HL-60 (cell line): ENCODE data around the gene KCNC3.

Source experiments
- DNase-seq, 2 experiments: peaks; one replicate each; pipeline ENCODE4 v3.0.0-alpha.2; 2010 to 2020; ENCODE audit warnings: low read depth in 1 of 2, low spot score in 1 of 2
- H3K27ac ChIP-seq: fragments of 250-450 bp; sonication (Bioruptor Pico); replicated peaks from 2 replicates; pipeline ENCODE4 v1.5.1; 2020; ENCODE audit warnings: mild to moderate bottlenecking, moderate library complexity
- H3K27me3 ChIP-seq: fragments of 250-450 bp; sonication (Bioruptor Pico); 2 replicates; pipeline ENCODE4 v1.5.1; 2021; ENCODE audit warnings: mild to moderate bottlenecking, moderate library complexity; ENCODE audit not compliant: insufficient read depth, poor library complexity, severe bottlenecking
- H3K4me3 ChIP-seq: replicated peaks from 2 replicates; pipeline ENCODE4 v1.5.1; 2011; ENCODE audit warnings: mild to moderate bottlenecking, control low read depth, low read length; ENCODE audit not compliant: insufficient read depth
- GABPA ChIP-seq: IDR thresholded peaks from 2 replicates; pipeline ENCODE4 v1.6.1; 2012; ENCODE audit warnings: low read depth
- POLR2AphosphoS5 ChIP-seq: IDR thresholded peaks from 2 replicates; pipeline ENCODE4 v1.6.1; 2012; ENCODE audit warnings: low read depth
- SPI1 ChIP-seq: IDR thresholded peaks from 2 replicates; pipeline ENCODE4 v1.6.1; 2012; ENCODE audit warnings: low read depth, mild to moderate bottlenecking, borderline replicate concordance
- TF ChIP-seq, protein P1 (sequence below): IDR thresholded peaks from 2 replicates; pipeline ENCODE4 v1.6.1; 2012; ENCODE audit warnings: low read depth; ENCODE audit not compliant: insufficient replicate concordance
- TF ChIP-seq, protein P2 (sequence below): IDR thresholded peaks from one replicate; pipeline ENCODE4 v1.5.1; 2011; ENCODE audit warnings: low read length, control low read depth, inconsistent platforms; ENCODE audit not compliant: insufficient read depth

The KCNC3 gene

DNA sequence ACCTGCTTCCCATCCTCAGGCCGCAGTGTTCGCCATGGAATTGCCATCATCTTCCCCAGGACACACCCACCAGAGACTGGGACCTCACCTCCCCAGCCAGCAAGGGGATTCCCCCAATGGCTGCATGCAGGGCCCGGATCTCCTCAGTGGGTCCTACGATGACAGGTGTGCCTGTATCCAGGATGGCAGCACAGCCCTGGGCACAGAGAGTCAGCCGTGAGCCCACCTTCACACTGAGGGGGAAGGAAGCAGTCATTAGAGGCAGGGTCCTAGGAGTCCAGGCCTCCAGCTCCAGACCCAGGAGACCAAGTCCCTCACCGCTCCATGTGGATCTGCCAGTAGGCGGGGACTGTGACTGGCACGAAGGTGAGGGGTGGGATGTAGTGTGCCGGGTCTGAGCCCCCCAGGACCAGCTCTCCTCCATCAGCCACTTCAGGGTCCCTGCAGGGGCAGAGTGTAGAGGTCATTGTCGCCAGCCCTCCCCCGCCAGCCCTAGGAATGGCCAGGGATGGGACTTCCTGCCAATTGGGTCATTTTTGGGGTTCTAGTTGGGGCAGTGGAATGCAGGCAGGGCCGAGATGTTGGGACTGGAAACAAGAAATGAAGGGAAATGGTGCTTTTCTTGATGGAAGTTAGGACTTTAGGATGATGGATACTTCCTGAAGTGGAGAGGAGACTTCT lies 5.7 kb upstream of the KCNC3 start:
- H3K27me3 ChIP-seq = peaks cover 20% of the 10 kb centered on the region
- no peak overlapping the region for H3K4me3 ChIP-seq
- TF ChIP-seq GABPA (no peak), POLR2AphosphoS5 (no peak), SPI1 (no peak)
- TF ChIP-seq, protein P1, sequence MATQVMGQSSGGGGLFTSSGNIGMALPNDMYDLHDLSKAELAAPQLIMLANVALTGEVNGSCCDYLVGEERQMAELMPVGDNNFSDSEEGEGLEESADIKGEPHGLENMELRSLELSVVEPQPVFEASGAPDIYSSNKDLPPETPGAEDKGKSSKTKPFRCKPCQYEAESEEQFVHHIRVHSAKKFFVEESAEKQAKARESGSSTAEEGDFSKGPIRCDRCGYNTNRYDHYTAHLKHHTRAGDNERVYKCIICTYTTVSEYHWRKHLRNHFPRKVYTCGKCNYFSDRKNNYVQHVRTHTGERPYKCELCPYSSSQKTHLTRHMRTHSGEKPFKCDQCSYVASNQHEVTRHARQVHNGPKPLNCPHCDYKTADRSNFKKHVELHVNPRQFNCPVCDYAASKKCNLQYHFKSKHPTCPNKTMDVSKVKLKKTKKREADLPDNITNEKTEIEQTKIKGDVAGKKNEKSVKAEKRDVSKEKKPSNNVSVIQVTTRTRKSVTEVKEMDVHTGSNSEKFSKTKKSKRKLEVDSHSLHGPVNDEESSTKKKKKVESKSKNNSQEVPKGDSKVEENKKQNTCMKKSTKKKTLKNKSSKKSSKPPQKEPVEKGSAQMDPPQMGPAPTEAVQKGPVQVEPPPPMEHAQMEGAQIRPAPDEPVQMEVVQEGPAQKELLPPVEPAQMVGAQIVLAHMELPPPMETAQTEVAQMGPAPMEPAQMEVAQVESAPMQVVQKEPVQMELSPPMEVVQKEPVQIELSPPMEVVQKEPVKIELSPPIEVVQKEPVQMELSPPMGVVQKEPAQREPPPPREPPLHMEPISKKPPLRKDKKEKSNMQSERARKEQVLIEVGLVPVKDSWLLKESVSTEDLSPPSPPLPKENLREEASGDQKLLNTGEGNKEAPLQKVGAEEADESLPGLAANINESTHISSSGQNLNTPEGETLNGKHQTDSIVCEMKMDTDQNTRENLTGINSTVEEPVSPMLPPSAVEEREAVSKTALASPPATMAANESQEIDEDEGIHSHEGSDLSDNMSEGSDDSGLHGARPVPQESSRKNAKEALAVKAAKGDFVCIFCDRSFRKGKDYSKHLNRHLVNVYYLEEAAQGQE = no peak
- TF ChIP-seq, protein P2, sequence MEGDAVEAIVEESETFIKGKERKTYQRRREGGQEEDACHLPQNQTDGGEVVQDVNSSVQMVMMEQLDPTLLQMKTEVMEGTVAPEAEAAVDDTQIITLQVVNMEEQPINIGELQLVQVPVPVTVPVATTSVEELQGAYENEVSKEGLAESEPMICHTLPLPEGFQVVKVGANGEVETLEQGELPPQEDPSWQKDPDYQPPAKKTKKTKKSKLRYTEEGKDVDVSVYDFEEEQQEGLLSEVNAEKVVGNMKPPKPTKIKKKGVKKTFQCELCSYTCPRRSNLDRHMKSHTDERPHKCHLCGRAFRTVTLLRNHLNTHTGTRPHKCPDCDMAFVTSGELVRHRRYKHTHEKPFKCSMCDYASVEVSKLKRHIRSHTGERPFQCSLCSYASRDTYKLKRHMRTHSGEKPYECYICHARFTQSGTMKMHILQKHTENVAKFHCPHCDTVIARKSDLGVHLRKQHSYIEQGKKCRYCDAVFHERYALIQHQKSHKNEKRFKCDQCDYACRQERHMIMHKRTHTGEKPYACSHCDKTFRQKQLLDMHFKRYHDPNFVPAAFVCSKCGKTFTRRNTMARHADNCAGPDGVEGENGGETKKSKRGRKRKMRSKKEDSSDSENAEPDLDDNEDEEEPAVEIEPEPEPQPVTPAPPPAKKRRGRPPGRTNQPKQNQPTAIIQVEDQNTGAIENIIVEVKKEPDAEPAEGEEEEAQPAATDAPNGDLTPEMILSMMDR = no peak
- DNase-seq = no peak
- no peak overlapping the region for H3K27ac ChIP-seq

DNA sequence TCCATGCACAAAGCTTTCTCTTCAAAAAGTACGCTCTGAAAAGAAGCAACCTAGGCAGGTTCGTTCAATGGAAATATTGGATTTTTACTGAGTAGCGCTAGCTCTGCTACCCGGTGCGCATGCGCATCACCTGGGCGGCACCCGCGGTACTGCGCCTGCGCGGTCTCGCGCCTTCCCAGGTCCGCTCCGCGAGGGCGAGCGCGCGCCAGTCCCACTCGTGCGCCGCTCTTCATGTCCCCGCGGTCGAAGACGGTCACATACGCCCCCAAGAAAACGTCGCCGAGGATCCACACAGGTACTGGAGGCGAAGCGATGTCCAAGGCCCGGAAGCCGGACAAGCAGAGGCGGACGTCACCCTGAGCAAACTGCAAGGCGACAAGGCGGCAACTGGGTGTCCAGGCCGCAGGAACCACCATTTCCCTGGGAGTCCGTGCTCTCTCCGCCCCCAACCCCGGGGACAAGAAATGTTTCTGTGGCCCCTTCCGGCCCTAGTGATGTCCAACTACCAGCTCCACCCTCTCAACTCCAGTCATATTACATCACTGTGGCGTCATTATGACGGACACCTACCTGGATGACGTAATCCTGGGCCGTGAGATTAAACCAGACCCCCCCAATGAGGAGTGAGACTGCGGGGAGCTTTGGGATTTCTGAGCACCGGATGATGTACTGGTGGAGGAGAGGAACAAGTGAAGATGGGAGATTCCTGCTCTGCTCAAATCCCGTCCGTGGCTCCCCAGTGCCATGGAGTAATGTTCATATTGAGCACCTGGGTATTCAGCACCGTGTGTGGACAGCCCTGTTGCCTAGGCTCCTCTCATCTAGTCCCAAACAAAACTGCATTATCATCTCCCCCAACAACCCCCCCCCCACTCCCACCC lies 4.8 kb upstream of the KCNC3 start:
- peak; percentile 34 to 49 for DNase-seq
- Histone ChIP-seq H3K4me3 (peak overlapping the region; percentile 20), H3K27ac (0 out of 2 replicates have a peak overlapping the region, but pooled peaks have one; percentile 17), H3K27me3 (peaks cover 28% of the 10 kb centered on the region)
- TF ChIP-seq, protein P1 = no peak
- TF ChIP-seq SPI1 = no peak

DNA sequence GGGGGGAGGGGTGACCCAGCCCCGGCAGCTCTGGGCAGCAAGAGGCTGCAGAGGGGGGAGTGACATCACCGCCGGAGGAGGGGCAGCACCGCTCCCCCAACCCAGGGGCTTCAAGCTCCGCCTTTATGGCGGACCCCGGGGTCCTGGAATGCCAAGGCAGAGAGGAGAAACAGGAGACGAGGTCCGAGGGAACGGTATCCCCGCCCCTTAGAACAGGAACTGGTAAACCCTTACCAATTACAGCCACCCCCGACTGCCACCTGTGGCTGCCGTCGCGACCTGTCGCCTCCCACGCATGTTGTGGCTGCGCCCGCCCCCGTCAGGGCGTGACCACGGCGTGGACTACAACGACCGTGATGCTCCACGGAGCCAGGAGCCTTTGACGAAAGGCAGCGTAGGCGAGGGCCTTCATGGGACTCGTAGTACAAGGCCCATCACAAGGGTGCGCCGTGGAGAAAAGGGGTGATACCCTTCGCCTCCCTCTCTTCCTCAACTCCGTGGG lies 4.1 kb upstream of the KCNC3 start:
- TF ChIP-seq, protein P2 = no peak
- TF ChIP-seq GABPA (no peak), SPI1 (no peak), POLR2AphosphoS5 (no peak)
- TF ChIP-seq, protein P1 = no peak
- H3K27me3 ChIP-seq = peaks cover 31% of the 10 kb centered on the region
- H3K27ac ChIP-seq = no peak overlapping the region
- peak; percentile 65 to 74 for DNase-seq
- peak overlapping the region; percentile 20 for H3K4me3 ChIP-seq
